Peyer's patch (tissue), 4 donors: ENCODE measurements around the gene LRP11.

Experiments used
- CTCF ChIP-seq, 6 experiments: fragments of 450-650 bp in 4 of 6; fragments of 200-600 bp in 2 of 6; sonication (generic) in 1 of 6; IDR thresholded peaks; one replicate each; pipeline ENCODE4 v1.5.1; 2017 to 2019; ENCODE audit warnings: antibody characterized with exemption in 6 of 6, mild to moderate bottlenecking in 3 of 6, moderate library complexity in 1 of 6
- POLR2A ChIP-seq, 2 donors: fragments of 450-650 bp; IDR thresholded peaks; one replicate each; pipeline ENCODE4 v1.5.1; 2017; ENCODE audit warnings: antibody characterized with exemption in 2 of 2, mild to moderate bottlenecking in 2 of 2, moderate library complexity in 2 of 2

- TF ChIP-seq CTCF (IDR thresholded peaks at IDR 0.05) (no peak), POLR2A (IDR thresholded peaks at IDR 0.05) (no peak)
Observed at GRCh38 chr6:149833651-149834050, 30.5 kb downstream of the LRP11 start.
